DND-41 (cell line): ENCODE data around the gene RUNX2.

Experiments
- ATAC-seq: fragments of 200-7000 bp; cut with Tn5 transposase; 3 replicates; pipeline ENCODE4 v1.9.1; 2021; ENCODE audit warnings: low read depth; ENCODE audit not compliant: insufficient read depth
- DNase-seq: peaks from one replicate; pipeline ENCODE4 v3.0.0-alpha.2; 2020
- H2AFZ ChIP-seq: 2 replicates; pipeline ENCODE4 v1.6.0; 2012; ENCODE audit warnings: low read depth, low read length
- H3K27ac ChIP-seq: 2 replicates; pipeline ENCODE4 v1.5.1; 2012; ENCODE audit warnings: low read length, inconsistent platforms
- H3K27me3 ChIP-seq: fragments of 200-600 bp; sonication (generic); 2 replicates; pipeline ENCODE4 v1.6.0; 2012; ENCODE audit warnings: low read length, mild to moderate bottlenecking, inconsistent platforms; ENCODE audit not compliant: insufficient read depth, poor library complexity
- H3K36me3 ChIP-seq: 2 replicates; pipeline ENCODE4 v1.5.1; 2012; ENCODE audit warnings: low read length, inconsistent platforms; ENCODE audit not compliant: insufficient read depth
- H3K4me1 ChIP-seq: 2 replicates; pipeline ENCODE4 v1.5.1; 2012; ENCODE audit warnings: mild to moderate bottlenecking, low read length; ENCODE audit not compliant: insufficient read depth
- H3K4me2 ChIP-seq: 2 replicates; pipeline ENCODE4 v1.6.0; 2012; ENCODE audit warnings: mild to moderate bottlenecking, moderate library complexity, low read length, inconsistent platforms; ENCODE audit not compliant: insufficient read depth
- H3K4me3 ChIP-seq, 2 experiments: fragments of 200-600 bp in 1 of 2; shearing (Covaris generic) in 1 of 2; 2 replicates each; pipeline ENCODE4 v1.5.1; 2012 to 2016; ENCODE audit warnings: inconsistent platforms in 2 of 2, low read length in 2 of 2, mild to moderate bottlenecking in 2 of 2, low read depth in 1 of 2, moderate library complexity in 1 of 2
- H3K79me2 ChIP-seq: 2 replicates; pipeline ENCODE4 v1.6.0; 2012; ENCODE audit warnings: low read length, inconsistent platforms; ENCODE audit not compliant: insufficient read depth
- H3K9ac ChIP-seq: 2 replicates; pipeline ENCODE4 v1.6.0; 2012; ENCODE audit warnings: low read depth, mild to moderate bottlenecking, inconsistent platforms, low read length, moderate library complexity
- H3K9me3 ChIP-seq: 2 replicates; pipeline ENCODE4 v1.5.1; 2012; ENCODE audit warnings: low read length, moderate library complexity, mild to moderate bottlenecking, inconsistent platforms; ENCODE audit not compliant: insufficient read depth, severe bottlenecking
- H4K20me1 ChIP-seq: 2 replicates; pipeline ENCODE4 v1.6.0; 2012; ENCODE audit warnings: low read length; ENCODE audit not compliant: insufficient read depth
- CTCF ChIP-seq: IDR thresholded peaks from 2 replicates; pipeline ENCODE4 v1.5.1; 2012; ENCODE audit warnings: borderline replicate concordance, low read length, moderate library complexity, mild to moderate bottlenecking; ENCODE audit not compliant: poor library complexity, severe bottlenecking; ENCODE audit errors: extremely low read depth
- EZH2 ChIP-seq: IDR thresholded peaks from 3 replicates; pipeline ENCODE4 v1.6.1; 2012; ENCODE audit warnings: borderline replicate concordance, low read depth, mild to moderate bottlenecking, moderate library complexity, low read length, inconsistent platforms; ENCODE audit not compliant: severe bottlenecking

Gene RUNX2

GRCh38 chr6:45458672-45459071, 130.5 kb downstream of the RUNX2 start:
- H3K4me1 ChIP-seq = peaks cover 6% of the 10 kb centered on the region; the same call in 1 of the 2 replicates
- H3K79me2 ChIP-seq = 0 out of 2 replicates have a peak, but pooled peaks cover 3% of the 10 kb centered on the region
- H3K36me3 ChIP-seq = peaks cover 48% of the 10 kb centered on the region
- TF ChIP-seq CTCF (no peak), EZH2 (no peak)
- no peaks in the 10 kb centered on the region for H3K9me3 ChIP-seq
- H3K27me3 ChIP-seq = no peaks in the 10 kb centered on the region
- no peak overlapping the region for H3K27ac ChIP-seq
- no peaks in the 10 kb centered on the region for H4K20me1 ChIP-seq
- H3K4me2 ChIP-seq = no peak overlapping the region
- H3K9ac ChIP-seq = no peak overlapping the region
- no peak overlapping the region for H2AFZ ChIP-seq
- ATAC-seq (no peak), DNase-seq (no peak)
- H3K4me3 ChIP-seq = no peak overlapping the region

- TF ChIP-seq EZH2 = no peak
- no peak for TF ChIP-seq CTCF
- H3K79me2 ChIP-seq = 0 out of 2 replicates have a peak, but pooled peaks cover 3% of the 10 kb centered on the region
- DNase-seq = no peak
- no peak overlapping the region for H2AFZ ChIP-seq
- H3K4me3 ChIP-seq = no peak overlapping the region
- H3K4me2 ChIP-seq = no peak overlapping the region
- no peaks in the 10 kb centered on the region for H4K20me1 ChIP-seq
- H3K36me3 ChIP-seq = peaks cover 54% of the 10 kb centered on the region
- H3K9ac ChIP-seq = no peak overlapping the region
- no peaks in the 10 kb centered on the region for H3K9me3 ChIP-seq
- no peak for ATAC-seq
- H3K27me3 ChIP-seq = no peaks in the 10 kb centered on the region
- H3K4me1 ChIP-seq = peaks cover 6% of the 10 kb centered on the region; the same call in 1 of the 2 replicates
- H3K27ac ChIP-seq = no peak overlapping the region
Observed at GRCh38 chr6:45460166-45460565, 132.0 kb downstream of the RUNX2 start.

- 0 out of 2 replicates have a peak, but pooled peaks cover 3% of the 10 kb centered on the region for H3K79me2 ChIP-seq
- no peak overlapping the region for H3K4me3 ChIP-seq
- H3K4me2 ChIP-seq = no peak overlapping the region
- TF ChIP-seq EZH2 = no peak
- H3K27me3 ChIP-seq = no peaks in the 10 kb centered on the region
- peaks cover 6% of the 10 kb centered on the region; the same call in 1 of the 2 replicates for H3K4me1 ChIP-seq
- H3K27ac ChIP-seq = no peak overlapping the region
- peaks cover 46% of the 10 kb centered on the region for H3K36me3 ChIP-seq
- DNase-seq (no peak), ATAC-seq (no peak)
- no peak overlapping the region for H3K9ac ChIP-seq
- no peaks in the 10 kb centered on the region for H3K9me3 ChIP-seq
- H4K20me1 ChIP-seq = no peaks in the 10 kb centered on the region
- H2AFZ ChIP-seq = no peak overlapping the region
Observed at GRCh38 chr6:45461486-45461885, 133.4 kb downstream of the RUNX2 start.

- no peak for DNase-seq
- Histone ChIP-seq H3K9me3 (no peaks in the 10 kb centered on the region), H3K4me1 (peaks cover 6% of the 10 kb centered on the region; the same call in 1 of the 2 replicates), H3K4me2 (no peak overlapping the region), H3K79me2 (0 out of 2 replicates have a peak, but pooled peaks cover 3% of the 10 kb centered on the region), H3K36me3 (peaks cover 42% of the 10 kb centered on the region), H3K27me3 (no peaks in the 10 kb centered on the region), H2AFZ (no peak overlapping the region), H4K20me1 (no peaks in the 10 kb centered on the region), H3K27ac (no peak overlapping the region), H3K4me3 (no peak overlapping the region), H3K9ac (no peak overlapping the region)
- ATAC-seq = no peak
- TF ChIP-seq CTCF (no peak), EZH2 (no peak)
Observed at GRCh38 chr6:45462190-45463134, 134.3 kb downstream of the RUNX2 start.
